ENCODE measurements around the gene PKNOX2.

The PKNOX2 gene

DNA sequence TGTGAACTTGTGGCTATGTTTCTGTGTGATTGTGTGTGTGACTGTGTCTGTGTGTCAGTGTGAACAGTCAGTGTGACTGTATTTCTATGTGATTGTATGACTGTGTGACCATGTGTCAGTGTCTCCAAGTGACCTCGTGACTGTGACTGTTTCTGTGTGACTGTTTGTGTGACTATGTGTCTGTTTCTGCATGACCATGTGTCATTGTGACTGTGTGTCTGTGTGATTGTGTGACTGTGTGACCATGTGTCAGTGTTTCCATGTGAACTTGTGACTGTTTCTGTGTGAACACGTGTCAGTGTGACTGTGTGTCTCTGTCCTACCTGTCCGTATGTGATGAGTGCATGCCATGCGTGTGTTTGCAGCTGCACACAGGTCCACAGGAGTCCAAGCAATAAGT lies 8.8 kb upstream of the PKNOX2 start:
- no peak for DNase-seq

DNA sequence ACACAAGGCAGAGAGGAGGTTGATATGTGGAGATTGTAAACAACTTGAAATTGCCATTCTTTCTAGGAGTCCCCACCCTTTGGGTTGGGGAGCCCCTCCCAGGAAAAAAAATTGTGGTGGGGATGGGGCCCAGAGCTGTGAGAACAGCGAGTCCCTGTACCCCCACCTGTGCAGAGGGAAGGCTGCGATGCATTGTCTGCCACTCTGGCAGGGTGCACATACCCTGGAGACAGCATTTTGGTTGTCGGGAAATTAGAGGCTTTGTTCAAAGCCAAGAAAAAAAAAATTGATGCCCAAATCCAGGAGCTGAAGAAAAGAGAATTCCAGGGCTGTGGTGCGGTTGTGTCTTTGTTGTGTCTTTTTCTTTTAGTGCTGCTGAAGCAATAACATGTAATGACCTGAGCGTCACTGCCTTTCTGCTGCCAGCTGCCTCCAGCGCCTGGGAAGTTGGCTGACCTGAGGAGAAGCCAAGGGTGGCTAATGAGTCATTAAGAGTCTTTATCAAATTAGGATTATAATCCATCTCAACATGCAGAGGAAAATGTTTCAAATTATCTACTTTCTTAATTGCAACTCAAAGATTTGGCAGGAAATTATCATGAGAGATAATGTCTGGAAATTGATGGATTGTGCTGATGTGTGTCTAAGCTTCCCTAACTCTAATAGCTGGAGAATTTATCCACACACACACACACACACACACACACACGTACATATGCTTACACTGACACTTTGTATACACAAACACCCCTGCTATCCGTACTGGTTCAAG lies 8.0 kb upstream of the PKNOX2 start:
- no peak for DNase-seq

DNA sequence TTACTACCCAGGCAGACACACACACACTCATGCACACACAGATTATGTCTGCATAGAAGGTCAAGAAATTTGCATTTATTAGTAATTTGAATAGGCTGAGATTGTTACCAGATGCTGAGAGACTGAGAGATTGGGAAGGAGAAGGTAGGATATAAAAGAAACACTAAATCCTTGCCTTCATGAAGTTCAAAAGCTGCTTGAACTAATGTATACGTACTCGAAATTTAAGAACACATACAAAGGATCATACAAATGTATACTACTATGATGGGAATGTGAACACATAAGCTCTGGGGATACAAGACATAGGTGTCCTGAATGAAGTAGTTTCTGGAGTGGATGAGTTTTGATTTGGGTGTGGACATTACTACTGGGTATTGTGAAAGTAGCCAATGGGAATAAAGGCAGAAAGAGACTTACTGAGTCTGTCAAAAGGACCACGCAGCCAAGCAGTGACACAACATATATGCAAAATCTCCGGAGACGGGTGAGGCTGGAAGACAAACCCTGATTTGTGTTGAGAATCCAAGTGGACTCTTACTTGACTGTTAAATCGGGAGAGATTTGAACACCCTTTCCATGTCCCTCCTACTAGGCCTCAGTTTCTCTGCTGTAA lies 7.3 kb upstream of the PKNOX2 start:
- no peak for DNase-seq

DNA sequence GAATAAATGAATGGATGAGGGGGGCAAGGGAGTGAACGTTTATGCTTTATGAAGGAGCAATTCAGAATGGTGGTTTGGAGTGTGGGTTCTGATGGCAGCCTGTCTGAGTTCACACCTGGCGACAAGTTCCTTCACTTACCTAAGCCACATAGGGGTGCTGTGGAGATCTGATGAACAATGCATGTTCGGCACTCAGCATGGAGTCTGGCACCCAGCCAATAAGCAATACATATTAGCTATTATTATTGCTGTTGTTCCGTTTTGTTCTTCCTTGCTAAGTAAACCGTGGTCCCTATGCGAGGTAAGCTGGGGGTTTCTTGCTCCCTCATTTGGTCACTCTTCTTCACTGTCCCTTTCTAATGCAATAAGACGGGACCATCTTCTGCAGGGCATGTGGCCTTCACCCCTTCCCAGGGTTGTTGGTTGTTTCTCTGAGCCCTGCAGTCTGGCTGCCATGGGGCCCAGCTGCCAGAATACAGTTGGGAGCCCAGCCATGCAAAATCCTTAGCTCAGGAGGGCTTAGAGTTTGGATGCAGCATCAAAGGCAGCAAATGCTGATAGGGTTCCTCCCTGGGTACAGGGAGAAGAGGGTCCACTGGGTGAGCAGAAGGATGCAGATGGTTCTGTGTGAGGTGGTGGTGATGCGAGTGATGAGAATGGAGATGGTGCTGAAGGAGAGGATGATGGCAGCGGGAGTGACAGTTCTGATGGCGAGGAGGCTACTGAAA lies 6.4 kb upstream of the PKNOX2 start:
- no peak for DNase-seq

DNA sequence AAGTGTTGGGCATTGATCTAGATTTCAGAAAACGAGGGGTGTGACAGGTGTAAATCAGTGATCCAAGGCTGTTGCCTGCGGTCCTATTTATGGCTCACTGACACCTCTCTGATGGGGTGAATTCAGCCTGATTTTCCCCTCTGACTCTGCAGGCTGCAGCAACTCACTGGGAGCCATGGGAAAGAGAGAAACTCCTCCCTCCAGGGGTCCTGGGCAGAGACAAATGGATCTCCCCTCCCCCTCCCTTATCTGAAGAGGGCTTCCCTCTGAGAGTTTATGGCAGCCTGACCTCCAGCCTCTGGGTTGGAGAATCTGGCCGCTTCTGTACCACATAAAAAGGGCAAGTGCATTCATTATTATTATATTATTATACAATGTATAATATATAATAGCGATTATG lies 1.8 kb upstream of the PKNOX2 start:
- no peak for DNase-seq

DNA sequence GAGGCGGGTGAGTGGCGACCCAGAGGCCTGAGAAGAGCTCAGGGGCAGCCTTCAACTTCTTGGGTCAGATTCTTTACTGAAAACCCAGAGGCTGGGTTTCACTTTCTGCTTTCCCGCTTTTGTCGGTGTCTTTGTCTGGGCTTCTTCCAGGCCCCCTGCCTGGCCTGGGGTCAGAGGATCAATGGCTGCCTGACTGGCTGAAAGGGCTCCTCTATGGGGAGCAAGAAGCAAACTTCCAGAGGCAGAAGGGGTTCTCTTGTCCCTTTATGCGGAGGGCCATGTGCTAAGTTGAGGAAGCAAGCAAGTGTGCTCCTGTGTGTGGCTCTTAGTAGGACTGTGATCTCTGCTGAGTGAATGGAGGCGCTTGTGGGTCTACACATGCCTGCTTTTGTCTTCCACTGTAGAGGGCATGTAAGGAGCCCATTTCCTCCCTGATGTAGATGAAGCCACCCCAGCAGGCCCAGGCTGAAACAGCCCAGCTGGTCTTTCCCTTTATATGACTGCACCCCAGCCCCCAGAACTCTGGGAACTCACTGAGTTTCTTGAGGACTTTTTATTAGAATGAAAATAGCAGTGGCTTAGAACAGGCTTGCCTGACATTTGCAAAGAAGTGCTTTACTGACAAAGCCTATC lies 1.0 kb upstream of the PKNOX2 start:
- no peak for DNase-seq

DNA sequence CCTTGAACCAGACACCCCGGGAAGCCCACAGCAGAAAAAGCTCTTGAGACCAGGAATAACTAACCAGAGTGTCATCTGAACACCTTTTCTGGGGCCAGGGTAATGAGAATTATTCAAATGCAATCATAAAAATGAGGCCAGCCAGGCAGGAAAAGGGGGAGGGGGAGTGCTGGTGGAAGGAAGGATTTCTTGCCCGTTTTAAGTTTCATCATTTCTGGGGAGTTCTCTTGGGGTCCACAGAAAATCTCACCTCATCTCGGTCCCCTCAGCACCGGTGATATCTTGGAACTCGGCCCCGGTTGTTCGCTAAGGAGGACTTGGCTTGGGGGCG lies 495 bp upstream of the PKNOX2 start:
- no peak for DNase-seq

DNA sequence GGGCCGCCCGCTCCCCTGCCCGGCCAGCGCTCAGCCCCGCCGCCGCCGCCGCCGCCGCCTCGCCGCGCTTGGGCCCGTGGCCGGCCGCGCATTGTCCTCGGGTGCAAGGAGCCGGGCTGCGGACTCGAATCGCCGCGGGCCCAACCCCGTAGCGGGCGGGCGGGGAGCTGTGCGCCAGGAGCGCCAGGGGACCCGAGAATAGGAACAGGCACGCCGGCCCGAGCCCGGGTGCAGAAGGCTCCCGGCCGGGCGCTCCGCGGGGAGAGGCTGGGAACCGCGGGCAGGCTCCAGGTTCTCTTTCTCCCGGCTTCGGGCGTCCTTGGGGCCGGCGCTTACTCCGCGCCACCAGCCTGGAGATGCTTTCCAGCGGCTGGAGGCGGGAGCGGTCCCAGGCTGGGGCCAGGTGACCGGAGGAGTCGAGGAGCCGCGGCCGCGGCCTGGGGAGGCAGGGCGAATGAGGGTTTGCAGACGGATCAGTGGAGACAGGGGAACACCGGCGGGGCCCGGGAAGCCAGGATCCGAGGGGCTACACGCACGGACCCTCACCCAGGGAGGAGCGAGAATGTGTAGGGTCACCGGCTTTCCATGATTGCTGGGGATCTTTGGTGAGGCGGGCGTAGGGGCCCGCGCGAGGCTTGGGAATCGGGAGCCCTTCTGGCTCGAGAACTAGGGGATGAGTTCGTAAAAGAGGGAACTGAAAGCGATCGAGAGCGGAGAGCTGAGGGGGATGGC lies 726 bp downstream of the PKNOX2 start:
- no peak for DNase-seq

DNA sequence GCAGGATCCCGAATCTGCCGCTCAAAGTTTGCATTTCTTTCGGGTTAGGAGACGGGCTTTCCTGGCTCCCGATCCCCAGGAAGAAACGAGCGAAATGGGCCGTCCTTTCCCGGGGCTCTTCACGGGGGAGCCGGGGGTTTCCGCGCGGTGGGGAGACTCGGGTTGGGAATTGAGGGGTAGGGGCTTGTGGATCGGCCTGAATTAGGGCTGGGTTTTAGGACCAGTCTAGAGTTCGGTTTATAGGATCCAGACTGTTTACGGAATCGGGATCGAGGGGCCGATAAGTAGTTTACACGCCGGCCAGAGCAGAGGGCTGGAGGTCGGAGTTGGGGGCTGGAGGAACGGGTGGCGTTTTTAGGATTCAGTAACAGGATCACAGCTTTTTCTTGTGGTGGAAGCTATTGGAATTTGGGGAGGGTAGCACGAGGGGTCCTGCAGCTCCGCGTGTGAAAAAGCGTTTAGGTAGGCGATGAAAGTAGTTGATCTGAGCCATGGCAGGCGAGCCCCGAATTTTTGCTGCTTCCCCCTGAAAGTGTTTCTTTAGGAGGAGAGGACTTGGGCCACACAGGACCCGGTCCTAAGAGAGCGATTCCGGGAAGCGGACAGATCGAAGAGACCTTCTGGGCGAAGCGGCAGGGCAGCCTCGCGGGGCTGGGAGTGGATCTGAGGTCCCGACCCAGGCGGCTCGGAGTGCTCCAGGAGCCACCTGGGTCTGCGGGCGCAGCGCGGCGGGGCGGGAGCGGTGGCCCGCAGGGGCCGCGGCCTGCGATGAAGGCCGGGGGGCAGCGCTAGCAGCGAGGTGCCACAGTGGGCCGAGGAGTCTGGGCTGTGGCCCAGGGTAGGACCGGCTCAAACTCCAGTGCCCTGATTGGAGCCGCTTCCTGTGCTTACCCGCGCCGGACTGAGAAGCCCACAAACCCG lies 1.6 kb downstream of the PKNOX2 start:
- no peak for DNase-seq

DNA sequence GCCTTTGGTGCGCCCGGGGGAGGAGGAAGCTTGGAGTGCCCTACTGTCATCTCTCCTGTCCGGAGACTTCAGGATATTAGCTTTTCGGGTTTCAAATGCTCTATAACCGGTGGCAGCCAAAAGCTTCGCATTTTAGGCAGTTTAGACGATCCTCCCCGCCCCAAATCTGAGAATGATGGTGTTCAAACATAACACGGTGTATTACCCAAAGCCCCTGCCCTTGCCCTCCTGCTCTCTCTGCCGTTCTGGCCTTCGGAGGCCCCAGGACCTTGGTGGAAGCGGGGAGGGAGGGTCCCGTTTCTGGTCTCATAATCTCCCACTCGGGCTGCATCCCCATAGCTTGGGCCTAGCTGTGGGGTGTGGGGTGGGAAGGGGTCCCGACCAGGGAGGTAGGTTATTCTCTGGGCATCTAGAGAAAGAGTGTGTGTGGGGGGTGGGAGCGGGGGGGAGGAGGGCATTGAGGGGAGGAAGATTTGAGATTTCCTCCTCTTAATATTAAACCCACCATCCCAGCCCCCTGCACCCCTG lies 2.3 kb downstream of the PKNOX2 start:
- DNase-seq: no peak

DNA sequence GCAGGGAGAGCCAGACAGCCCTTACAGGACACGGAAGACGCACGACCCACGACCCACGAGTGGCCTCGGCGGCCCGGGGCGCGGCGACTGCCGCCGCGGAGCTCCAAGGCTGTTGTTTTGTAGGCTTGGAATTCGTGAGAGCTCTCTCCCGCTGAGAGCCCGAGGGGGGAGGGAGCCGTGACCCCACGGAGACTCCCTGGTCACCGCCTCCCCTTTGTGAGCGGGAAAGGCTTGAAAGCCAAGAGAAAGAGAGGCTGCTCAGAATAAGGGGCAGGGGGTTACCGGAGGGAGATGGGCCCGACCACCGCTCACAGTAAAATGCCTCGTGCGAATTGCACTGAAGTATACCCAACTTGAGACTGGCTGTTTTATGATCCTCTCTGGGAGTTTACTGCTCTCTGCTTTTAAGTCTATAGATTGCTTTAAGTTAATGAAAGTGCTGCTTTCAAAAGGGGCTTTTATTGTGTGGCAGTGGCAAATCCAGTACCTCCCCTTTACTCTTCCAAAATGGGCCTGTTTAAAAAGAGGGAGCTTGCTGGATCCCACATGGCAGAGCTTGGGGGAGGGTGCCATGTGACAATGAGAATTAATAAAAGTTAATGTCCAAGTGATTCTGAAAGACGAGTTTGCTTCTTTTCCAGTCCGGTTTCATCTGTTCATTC lies 2.9 kb downstream of the PKNOX2 start:
- no peak for DNase-seq

DNA sequence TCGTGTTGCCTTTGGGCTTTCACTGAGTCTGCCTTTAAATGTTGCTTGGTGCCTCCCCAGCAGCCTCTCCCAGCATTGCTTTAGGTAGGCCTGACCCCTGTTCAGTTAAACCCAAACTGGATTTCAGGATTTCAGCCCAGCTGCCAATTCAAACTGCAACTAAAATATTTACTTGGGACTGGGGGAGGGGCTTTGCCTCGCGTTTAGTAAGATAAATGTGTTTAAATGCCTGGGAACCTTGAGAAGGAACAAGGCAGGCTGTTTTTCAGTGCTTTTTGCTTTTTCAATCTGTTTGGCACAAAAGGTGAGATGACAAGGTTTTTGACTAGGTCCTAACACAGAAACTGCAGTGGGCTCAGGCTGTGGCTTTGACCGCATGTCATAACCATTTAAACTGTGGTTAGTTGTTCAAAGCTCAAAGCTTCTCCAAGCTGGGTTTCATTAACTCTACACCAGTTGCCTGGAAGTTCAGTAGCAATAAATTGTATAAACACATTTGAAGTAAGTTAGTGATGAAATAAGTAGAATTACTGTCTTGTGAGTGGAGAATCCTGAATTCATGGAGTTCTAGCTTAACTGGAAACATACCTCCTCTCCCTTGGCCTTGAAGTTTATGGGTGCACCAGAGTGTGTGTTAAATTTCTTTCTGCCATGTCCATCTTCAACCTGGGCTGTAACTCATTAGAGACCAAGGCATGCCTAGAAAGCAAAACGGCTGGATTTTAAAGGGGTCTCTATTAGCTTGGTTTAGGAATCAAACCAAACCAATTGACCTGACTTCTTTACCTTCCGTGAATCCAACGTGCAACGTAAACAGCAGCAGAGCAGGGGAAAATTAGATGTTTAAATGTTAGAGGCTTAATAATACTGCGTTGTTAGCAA lies 3.6 kb downstream of the PKNOX2 start:
- DNase-seq: no peak

DNA sequence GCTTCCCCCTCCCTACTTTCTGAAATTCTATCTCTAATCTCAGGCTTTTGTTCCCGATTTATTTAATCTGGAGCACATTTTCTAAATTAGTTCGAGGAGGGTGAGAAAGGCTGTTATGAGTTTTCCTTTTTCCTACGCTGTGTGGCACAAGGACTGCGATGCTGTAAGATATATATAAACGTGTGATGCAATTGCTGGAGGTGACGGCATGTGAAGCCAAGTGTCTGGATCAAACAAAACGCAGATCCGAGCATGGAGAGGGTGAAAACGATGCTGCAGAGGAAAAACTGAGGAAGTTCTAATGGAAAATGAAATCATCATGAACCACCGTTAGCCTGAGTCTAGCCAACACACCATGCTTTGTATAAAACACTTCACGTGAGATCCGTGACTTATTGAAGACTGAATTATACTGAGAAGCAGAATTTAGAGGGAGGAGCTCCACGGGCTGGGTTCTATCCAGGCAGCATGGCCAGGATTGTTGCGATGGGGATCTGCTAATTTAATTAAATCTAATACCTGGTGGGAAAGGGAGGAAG lies 4.4 kb downstream of the PKNOX2 start:
- DNase-seq: no peak

DNA sequence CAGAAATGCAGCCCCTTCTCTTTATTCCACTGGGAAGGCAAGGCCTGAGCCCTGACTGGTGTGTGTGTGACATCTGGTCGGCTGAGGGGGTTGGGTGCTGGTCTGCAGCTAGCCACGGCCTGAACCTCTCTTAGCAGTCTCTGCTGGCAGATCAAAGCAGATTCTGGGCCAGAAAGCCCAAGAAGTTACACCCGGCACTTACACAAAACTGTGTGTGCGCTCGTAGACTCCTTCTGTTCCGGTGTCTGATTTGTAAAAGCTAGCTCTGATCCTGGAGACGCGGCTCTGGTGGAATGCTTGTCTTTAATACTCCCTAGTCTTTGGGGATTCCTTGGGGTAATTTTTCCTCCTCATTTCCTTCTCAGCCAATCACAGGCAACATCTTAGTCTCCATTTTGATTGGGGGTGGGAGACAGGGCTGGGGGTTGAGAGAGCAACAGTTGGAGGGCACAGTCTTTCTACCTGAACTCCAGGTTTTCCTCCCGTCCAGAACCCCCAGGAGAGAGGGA lies 5.5 kb downstream of the PKNOX2 start:
- no peak for DNase-seq

DNA sequence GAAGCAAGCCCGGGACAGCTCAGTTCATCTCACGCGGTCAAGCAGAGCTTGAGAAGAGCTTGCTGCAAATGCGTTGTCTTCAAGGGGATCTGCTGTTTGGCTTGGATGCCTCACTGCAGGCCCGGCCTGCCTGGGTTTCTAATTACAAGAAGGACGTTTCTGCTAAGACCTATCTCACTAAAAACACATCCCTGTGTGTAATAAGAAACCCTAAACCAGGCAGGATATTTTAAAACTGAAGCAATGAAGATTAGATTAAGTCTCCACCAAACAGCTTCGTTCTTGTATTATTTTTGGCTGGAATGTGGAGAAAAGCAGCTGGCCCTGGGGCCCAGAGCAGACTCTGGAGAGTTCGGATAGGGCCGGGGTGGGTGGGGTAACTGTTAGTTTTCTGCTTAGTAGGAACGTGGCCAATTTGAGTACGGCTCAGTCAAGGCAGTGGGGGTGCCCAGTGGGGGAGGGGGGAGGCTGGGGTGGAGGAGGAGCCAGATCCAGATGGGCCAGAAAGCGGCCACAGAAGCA lies 6.0 kb downstream of the PKNOX2 start:
- no peak for DNase-seq

DNA sequence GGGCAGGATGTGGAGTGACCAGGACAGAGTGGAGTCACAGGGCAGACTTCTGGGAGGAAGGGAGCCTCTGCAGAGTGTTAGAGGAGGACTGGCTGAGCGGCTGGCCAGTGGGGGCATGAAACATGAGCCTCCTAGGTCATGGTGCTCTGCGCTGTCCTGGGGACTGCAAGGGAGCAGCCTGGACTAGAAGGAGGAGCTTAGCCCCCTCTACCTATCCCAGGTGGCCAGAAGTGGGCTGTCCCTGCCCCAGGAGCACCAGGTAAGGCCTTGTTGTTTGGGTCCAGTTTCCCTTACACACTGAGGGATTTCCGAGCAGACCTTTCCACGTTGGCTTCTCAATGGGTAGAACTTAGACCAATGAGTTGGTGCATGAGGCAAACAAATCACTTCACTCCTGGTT lies 7.4 kb downstream of the PKNOX2 start:
- DNase-seq: no peak

DNA sequence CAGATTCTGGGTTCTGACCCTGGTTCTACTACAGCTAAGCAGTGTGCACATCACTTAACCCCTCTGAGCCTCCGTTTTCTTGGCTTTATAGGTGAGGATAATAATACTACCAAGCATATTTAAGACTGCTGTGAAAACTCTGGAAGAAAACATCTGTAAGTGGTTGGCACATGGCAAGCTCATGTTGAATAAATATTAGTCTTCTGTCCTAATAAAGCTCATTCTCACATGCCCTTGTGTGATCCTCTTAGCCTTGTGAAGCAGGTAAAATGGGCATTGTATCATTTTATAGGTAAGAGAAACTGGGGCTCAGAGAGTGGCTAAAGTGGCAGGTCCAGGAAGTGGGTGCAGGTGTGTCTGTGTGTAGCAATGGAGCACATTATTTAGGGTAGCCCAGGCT lies 8.5 kb downstream of the PKNOX2 start:
- no peak for DNase-seq

DNA sequence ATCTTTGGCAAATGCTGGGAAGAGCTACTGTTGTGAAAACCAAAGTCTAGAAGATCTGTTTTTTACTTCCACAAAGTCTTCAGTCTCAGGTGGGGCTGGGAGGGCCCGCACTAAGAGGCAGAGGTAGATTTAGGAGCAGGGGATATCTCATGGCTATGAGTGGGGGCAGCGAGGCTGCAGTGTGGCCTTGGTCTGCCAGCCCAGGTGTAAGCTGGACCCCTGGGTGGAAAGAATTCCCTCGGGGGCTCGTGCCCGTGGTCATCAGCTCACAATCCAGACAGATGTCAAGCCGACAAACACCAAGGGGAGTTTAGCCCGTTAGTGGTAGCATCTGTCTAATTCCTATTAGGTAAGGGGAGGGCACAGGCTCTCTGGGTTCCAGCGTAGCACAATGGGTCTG lies 9.0 kb downstream of the PKNOX2 start:
- no peak for DNase-seq

DNA sequence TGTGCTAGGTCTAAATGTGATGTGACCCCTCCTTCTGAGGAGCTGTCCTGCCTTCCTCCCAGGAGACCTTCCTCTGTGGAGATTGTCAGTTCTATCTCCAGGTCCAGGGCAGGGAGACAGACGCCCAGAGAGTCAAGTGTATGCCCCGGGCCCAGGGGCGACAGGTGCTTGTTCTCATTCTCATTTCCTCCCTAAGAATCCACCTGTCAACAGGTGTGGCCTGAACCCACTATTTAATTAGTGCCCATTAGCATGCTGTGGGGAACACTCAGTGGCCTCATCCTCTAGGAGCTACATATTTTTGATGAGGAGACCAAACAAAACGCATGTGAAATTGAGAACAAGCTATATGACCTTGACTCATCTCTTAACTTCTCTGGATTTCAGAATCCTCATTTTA lies 9.5 kb downstream of the PKNOX2 start:
- no peak for DNase-seq
